ENCODE measurements around the gene JDP2.

Gene JDP2

GRCh38 chr14:75399843-75400775 lies 27.7 kb upstream of the JDP2 start:
- H3K4me3 ChIP-seq (ENCODE audit: low read length) = no peak overlapping the region
- TF ChIP-seq ZNF274 (IDR thresholded peaks at IDR 0.05; ENCODE audit: low read depth, low read length) = no peak

GRCh38 chr14:75401361-75401760 lies 26.5 kb upstream of the JDP2 start:
- no peak overlapping the region for H3K4me3 ChIP-seq (ENCODE audit: low read length)
- no peak for TF ChIP-seq ZNF274 (IDR thresholded peaks at IDR 0.05; ENCODE audit: low read depth, low read length)

- no peak for TF ChIP-seq ZNF274 (IDR thresholded peaks at IDR 0.05; ENCODE audit: low read depth, low read length)
- no peak overlapping the region for H3K4me3 ChIP-seq (ENCODE audit: low read length)
These were observed 24.9 kb upstream of the JDP2 start for GRCh38 chr14:75402867-75403413.

DNA sequence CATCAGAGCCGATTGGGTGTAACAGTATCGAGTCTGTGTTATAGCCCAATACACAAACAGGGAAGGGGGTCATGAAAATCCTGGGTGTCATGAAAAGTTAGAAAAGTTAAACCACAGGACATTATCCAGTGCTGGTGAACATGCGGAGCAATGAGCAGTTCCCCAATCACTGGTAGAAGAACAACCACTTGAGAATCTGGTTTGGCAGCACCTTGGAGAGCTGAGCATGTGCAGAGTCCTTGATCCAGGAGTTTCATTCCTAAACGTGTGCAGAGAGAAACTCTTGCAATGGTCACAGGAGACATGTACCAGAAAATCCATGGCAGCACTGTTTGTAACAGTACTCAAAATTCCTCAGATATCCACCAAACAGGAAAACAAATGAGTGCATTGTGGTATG lies 23.0 kb upstream of the JDP2 start:
- no peak for TF ChIP-seq ZNF274 (IDR thresholded peaks at IDR 0.05; ENCODE audit: low read depth, low read length)
- H3K4me3 ChIP-seq (ENCODE audit: low read length) = no peak overlapping the region

GRCh38 chr14:75406102-75406501 lies 21.7 kb upstream of the JDP2 start:
- no peak for TF ChIP-seq ZNF274 (IDR thresholded peaks at IDR 0.05; ENCODE audit: low read depth, low read length)
- no peak overlapping the region for H3K4me3 ChIP-seq (ENCODE audit: low read length)

DNA sequence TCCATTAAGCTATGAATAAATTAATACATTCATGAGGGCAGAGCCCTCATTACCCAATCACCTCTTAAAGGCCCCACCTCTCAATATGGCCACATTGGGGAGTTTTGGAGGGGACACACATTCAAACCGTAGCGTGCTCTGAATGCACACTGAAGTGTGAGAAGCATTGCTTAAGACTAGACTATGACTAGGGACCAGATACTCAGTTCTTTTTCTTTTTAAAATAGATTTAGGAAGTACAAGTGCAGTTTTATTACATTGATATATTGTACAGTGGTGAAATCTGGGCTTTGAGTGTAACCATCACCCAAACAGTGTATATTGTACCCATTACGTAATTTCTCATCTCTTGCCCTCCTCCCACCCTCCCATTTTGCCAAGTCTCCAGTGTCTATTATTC lies 21.0 kb upstream of the JDP2 start:
- no peak overlapping the region for H3K4me3 ChIP-seq (ENCODE audit: low read length)
- no peak for TF ChIP-seq ZNF274 (IDR thresholded peaks at IDR 0.05; ENCODE audit: low read depth, low read length)

- TF ChIP-seq ZNF274 (IDR thresholded peaks at IDR 0.05; ENCODE audit: low read depth, low read length) = no peak
- H3K4me3 ChIP-seq (ENCODE audit: low read length) = no peak overlapping the region
These were observed 18.3 kb upstream of the JDP2 start for GRCh38 chr14:75409316-75410205.

DNA sequence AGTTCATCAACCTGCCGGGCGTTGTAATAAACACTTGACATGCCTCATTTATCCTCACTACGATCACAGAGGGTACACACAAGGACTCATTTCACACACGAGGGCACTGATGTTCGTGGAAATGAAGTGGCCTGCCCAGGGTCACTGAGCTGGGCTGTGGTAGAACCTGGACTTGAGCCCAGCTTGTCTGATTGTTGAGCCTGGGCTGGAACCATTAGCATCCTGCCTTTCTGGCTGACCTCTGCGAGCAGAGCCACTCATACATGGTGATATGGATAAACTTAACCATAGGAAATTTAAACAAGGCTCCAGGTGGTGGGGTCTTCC lies 16.6 kb upstream of the JDP2 start:
- no peak overlapping the region for H3K4me3 ChIP-seq (ENCODE audit: low read length)
- TF ChIP-seq ZNF274 (IDR thresholded peaks at IDR 0.05; ENCODE audit: low read depth, low read length) = no peak

DNA sequence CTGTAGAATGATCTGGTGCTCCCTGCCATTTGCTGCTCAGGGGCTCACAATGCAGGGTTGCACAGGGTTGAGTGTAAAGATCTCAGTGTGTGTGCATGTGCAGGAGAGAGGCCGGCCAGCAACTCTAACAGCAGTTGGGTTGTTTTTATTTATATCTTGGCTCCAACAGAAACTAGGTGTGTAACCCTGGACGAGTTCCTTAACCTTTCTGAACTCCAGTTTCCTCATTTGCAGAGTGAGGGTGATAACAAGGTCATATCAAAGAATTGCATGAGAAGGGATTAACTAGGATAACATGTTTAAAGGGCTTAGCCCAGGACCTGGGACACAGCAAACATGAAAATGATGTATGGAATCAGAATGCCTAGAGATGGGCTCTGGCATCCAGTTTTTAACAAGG lies 14.8 kb upstream of the JDP2 start:
- no peak for TF ChIP-seq ZNF274 (IDR thresholded peaks at IDR 0.05; ENCODE audit: low read depth, low read length)

DNA sequence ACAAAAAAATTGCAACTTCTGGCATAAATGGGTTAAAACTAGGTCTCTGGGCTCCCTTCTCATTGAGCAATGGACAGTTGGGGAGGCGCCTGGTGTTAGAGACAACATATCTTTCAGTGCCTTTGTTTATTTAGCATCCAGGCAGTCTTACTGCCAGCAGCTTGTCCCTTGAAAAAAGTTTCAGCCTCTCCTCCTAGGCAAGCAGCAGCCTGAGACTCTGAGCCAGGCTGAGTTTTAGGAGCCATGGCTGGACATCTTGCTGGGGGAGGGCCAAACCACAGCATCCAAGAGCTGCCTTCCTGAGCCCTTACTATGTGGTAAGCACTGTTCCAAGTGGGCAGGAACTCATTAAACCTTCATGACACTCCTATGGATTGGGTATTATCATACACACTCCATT lies 10.1 kb upstream of the JDP2 start:
- no peak for TF ChIP-seq ZNF274 (IDR thresholded peaks at IDR 0.05; ENCODE audit: low read depth, low read length)
- no peak overlapping the region for H3K4me3 ChIP-seq (ENCODE audit: low read length)

More for the DNA sequence above, 14.8 kb upstream of the JDP2 start:
- H3K4me3 ChIP-seq (ENCODE audit: low read length) = no peak overlapping the region

GRCh38 chr14:75418850-75419768 lies 8.7 kb upstream of the JDP2 start:
- no peak for TF ChIP-seq ZNF274 (IDR thresholded peaks at IDR 0.05; ENCODE audit: low read depth, low read length)
- H3K4me3 ChIP-seq (ENCODE audit: low read length) = peak overlapping the region; percentile 11; the same call in 1 of the 2 replicates

DNA sequence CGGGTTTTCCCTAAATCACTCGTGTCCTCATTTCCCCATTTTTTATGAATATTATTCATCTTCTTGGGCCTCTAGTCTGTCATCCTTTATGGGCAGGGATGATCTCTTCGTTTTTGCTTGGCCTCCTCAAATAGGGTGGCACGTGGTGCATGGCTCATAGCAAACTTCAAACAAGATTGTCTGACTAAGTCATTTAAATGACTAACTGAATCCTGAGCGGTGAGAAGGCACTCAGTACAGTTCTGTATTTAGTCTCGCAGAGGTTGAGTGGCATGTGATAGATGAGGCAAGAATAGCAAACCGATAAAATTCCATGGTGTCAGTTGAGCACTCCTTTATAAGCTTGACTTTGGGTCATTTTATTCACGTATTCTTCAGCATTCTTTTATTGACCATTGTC lies 5.7 kb upstream of the JDP2 start:
- TF ChIP-seq ZNF274 (IDR thresholded peaks at IDR 0.05; ENCODE audit: low read depth, low read length) = no peak
- H3K4me3 ChIP-seq (ENCODE audit: low read length) = no peak overlapping the region

DNA sequence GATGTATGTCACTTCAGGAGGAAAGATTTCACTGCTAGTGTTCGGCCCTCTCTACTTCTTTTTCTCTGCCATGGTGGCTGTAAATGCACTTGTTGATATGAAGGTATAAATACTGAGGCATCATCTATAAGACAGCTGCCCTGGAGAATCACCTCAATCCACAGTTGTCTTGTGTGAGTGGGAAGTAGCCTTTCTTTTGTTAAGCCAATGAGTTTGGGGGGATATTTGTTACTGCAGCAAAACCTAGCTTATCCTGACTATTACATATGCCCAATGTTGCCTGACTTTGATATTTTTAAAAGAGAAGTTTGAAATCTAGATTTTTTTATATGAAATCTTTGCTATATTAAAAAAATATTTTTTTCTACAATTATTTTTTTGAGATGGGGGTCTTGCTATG lies 3.3 kb upstream of the JDP2 start:
- TF ChIP-seq ZNF274 (IDR thresholded peaks at IDR 0.05; ENCODE audit: low read depth, low read length) = no peak
- no peak overlapping the region for H3K4me3 ChIP-seq (ENCODE audit: low read length)

GRCh38 chr14:75425446-75425845 lies 2.4 kb upstream of the JDP2 start:
- no peak for TF ChIP-seq ZNF274 (IDR thresholded peaks at IDR 0.05; ENCODE audit: low read depth, low read length)
- no peak overlapping the region for H3K4me3 ChIP-seq (ENCODE audit: low read length)
